Adrenal gland (tissue), 12 donors: ENCODE data around the gene APLF. TPM values are rescaled to one million over a fixed set of nuclear protein-coding genes. Genes with fewer than 3 reads are reported as not detected.
"Not testable (repeated sequence)": the region's sequence is repeated elsewhere in the genome, so short reads cannot be mapped to it uniquely, and the experiment has no call there.

Experiments used
- DNase-seq, 7 donors: peaks; one replicate each; pipeline ENCODE4 v3.0.0-alpha.2; 2019 to 2020
- H3K27ac ChIP-seq, 5 donors: fragments of 200-600 bp; sonication (generic) in 4 of 5; 1 replicate in 3 of 5; 2 replicates in 2 of 5; pipeline versions ENCODE4 v1.5.1 to v1.8.0; 2016 to 2020; ENCODE audit warnings: mild to moderate bottlenecking in 1 of 5
- H3K27me3 ChIP-seq: fragments of 200-600 bp; 2 replicates; pipeline ENCODE4 v1.8.0; 2021
- H3K36me3 ChIP-seq, 2 donors: fragments of 200-600 bp; replicated peaks in 1 of 2; 1 replicate in 1 of 2; 2 replicates in 1 of 2; pipeline versions ENCODE4 v1.5.1 to v1.8.0; 2018 to 2022
- H3K4me1 ChIP-seq, 2 donors: fragments of 200-600 bp; replicated peaks in 1 of 2; 1 replicate in 1 of 2; 2 replicates in 1 of 2; pipeline versions ENCODE4 v1.5.1 to v1.8.0; 2018 to 2021
- H3K4me3 ChIP-seq, 4 donors: fragments of 200-600 bp; sonication (generic) in 3 of 4; one replicate each; pipeline ENCODE4 v1.5.1; 2016 to 2018
- H3K9me3 ChIP-seq, 3 donors: fragments of 200-600 bp; sonication (generic) in 1 of 3; replicated peaks in 1 of 3; 1 replicate in 2 of 3; 2 replicates in 1 of 3; pipeline versions ENCODE4 v1.5.1 to v1.8.0; 2016 to 2021
- CTCF ChIP-seq, 6 experiments: fragments of 450-650 bp in 4 of 6; fragments of 200-600 bp in 2 of 6; sonication (generic) in 1 of 6; IDR thresholded peaks; 1 replicate in 5 of 6; 2 replicates in 1 of 6; pipeline versions ENCODE4 v1.5.1 to v1.8.0; 2016 to 2021; ENCODE audit warnings: antibody characterized with exemption in 6 of 6, mild to moderate bottlenecking in 2 of 6, moderate library complexity in 1 of 6
- POLR2A ChIP-seq, 2 donors: fragments of 450-650 bp; IDR thresholded peaks; one replicate each; pipeline ENCODE4 v1.6.1; 2017; ENCODE audit warnings: antibody characterized with exemption in 2 of 2, mild to moderate bottlenecking in 2 of 2, moderate library complexity in 1 of 2
- WGBS, 4 donors: extraction: QIAGEN DNeasy Blood & Tissue Kit in 2 of 4; methylation state at CpG; one replicate each; pipeline versions ENCODE4 v1.1.5 to v1.1.7; 2013 to 2017; 5-methylcytosine and 5-hydroxymethylcytosine counted together
- intact Hi-C, 2 donors: fragments of 100-400 bp; cut with DNase I; formaldehyde crosslinking; loops; one replicate each; pipeline versions ENCODE4 v1.14.1 to v1.15.0; 2022 to 2023
- polyA plus RNA-seq, 3 donors: library from polyadenylated mRNA; stranded (reverse); fragments of 200-250 nt in 2 of 3; fragments of 350-450 nt in 1 of 3; fragmentation: Illumina TruSeq in 1 of 3; extraction: RNeasy Lipid Tissue Mini Kit (QIAGEN cat#74804) in 1 of 3; gene quantifications; one replicate each; pipeline ENCODE4 v1.2.3, GENCODE V29; 2013 to 2014
- total RNA-seq, 9 donors: library from RNA; depleted of rRNA in 4 of 9; stranded (reverse); fragments of >200 nt in 4 of 9; fragments of 120-200 nt in 1 of 9; fragmentation: NEBNext Ultra II Directional in 1 of 9; extraction: Animal tissue kit (Norgen Biotek cat#: 25700) in 1 of 9; gene quantifications; one replicate each; pipeline versions ENCODE4 v1.1.0 to v1.2.4, GENCODE V29; 2013 to 2023
- donor health status: healthy with polysubstance abuse.
- donor health status: Bipolar disorder and iron deficiency.
- donor health status: DM: yes; HTN: yes; CAD: no.
- donor health status: DM: no; HTN: no; CAD: no.
- donor health status: DM: no; HTN: no; CAD: no.
- donor health status: DM: yes; HTN: yes; CAD: no.

The APLF gene
- total and polyA plus RNA-seq, 12 donors = 1.1 to 6.8 (median 3.6) TPM

GRCh38 chr2:68569604-68570003, 102.2 kb downstream of the APLF start:
- TF ChIP-seq CTCF (IDR thresholded peaks at IDR 0.05) (no peak), POLR2A (IDR thresholded peaks at IDR 0.05) (no peak)
- H3K4me3 ChIP-seq = no peak overlapping the region
- DNase-seq = no peak
- no peaks in the 10 kb centered on the region for H3K4me1 ChIP-seq
- no peaks in the 10 kb centered on the region for H3K36me3 ChIP-seq
- H3K27me3 ChIP-seq = no peaks in the 10 kb centered on the region
- 89 to 100% (median 97%) methylated on average over 1 of the region's 1 CpG for WGBS, 4 donors
- no peak overlapping the region for H3K27ac ChIP-seq
- intact Hi-C loops = no loop called here
- H3K9me3 ChIP-seq = no peaks in the 10 kb centered on the region

DNA sequence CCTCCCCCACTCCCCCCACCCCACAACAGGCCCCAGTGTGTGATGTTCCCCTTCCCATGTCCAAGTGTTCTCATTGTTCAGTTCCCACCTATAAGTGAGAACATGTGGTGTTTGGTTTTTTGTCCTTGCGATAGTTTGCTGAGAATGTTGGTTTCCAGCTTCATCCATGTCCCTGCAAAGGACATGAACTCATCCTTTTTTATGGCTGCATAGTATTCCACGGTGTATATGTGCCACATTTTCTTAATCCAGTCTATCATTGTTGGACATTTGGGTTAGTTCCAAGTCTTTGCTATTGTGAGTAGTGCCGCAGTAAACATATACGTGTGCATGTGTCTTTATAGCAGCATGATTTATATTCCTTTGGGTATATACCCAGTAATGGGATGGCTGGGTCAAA, 103.0 kb downstream of the APLF start:
- H3K4me3 ChIP-seq, H3K36me3 ChIP-seq, DNase-seq, H3K4me1 ChIP-seq, H3K27ac ChIP-seq, H3K27me3 ChIP-seq, intact Hi-C loops, H3K9me3 ChIP-seq: not testable (repeated sequence)
- WGBS, 4 donors = 87 to 100% (median 99%) methylated on average over 4 of the region's 4 CpGs

DNA sequence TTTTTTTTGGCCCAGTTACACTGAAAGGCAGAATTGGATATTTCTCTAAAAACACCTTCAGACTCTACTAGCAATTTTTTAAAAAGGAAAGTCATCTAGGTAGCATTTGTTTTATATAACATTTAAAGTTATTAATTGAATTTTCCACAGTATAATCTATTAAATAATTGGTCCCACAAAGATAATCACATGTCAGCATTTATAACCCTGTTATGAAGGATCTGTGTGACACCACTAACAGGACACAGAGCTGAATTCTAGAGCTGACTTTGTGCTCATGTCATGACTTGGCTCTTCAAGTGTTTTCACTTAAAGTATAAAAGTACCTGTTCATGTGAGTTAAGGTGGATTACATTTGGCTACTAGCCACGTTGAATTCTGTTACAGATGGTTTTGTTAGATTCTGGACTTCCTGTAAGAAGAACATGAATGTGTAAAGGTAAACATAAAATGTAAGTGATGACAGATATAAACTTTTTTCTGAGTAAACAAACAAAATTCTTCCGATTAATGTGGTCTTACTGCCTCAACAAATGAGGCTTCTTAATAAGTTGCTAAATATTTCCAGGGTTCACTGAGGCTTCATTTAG, 106.9 kb downstream of the APLF start:
- intact Hi-C loops = no loop called here
- Histone ChIP-seq H3K27ac (no peak overlapping the region), H3K9me3 (no peaks in the 10 kb centered on the region), H3K27me3 (no peaks in the 10 kb centered on the region), H3K4me3 (no peak overlapping the region), H3K4me1 (no peaks in the 10 kb centered on the region), H3K36me3 (no peaks in the 10 kb centered on the region)
- TF ChIP-seq POLR2A (IDR thresholded peaks at IDR 0.05) = no peak
- TF ChIP-seq CTCF (IDR thresholded peaks at IDR 0.05) = no peak
- WGBS, 4 donors = 72 to 81% (median 77%) methylated on average over 2 of the region's 2 CpGs
- DNase-seq = no peak

DNA sequence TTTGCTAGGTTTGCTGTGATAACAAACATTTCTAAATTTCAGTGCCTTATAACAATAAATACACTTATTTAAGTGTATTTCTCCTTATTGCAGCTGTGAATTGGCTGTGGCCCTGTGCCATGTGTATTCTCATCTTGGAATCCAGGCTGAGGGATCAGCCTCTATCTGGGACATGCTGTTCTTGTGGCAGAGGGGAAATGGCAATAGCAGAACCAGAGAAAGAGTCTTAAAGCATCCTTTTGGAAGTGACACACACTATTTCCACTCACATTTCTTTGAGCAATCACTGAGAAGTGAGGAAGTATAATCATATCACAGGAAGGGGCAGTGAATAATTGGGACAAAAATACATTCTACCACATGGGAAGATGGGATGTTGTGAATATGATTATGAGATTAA, 109.8 kb downstream of the APLF start:
- H3K4me3 ChIP-seq = no peak overlapping the region
- TF ChIP-seq POLR2A (IDR thresholded peaks at IDR 0.05) (no peak), CTCF (IDR thresholded peaks at IDR 0.05) (no peak)
- no peaks in the 10 kb centered on the region for H3K36me3 ChIP-seq
- H3K9me3 ChIP-seq = no peaks in the 10 kb centered on the region
- no peaks in the 10 kb centered on the region for H3K27me3 ChIP-seq
- intact Hi-C loops = no loop called here
- H3K27ac ChIP-seq = no peak overlapping the region
- H3K4me1 ChIP-seq = no peaks in the 10 kb centered on the region
- DNase-seq = no peak

GRCh38 chr2:68579689-68580088, 112.3 kb downstream of the APLF start:
- no peaks in the 10 kb centered on the region for H3K4me1 ChIP-seq
- 94 to 96% (median 95%) methylated on average over 3 of the region's 3 CpGs for WGBS, 4 donors
- no peaks in the 10 kb centered on the region for H3K27me3 ChIP-seq
- H3K36me3 ChIP-seq = no peaks in the 10 kb centered on the region
- H3K9me3 ChIP-seq = no peaks in the 10 kb centered on the region
- no peak overlapping the region for H3K4me3 ChIP-seq
- DNase-seq = no peak
- H3K27ac ChIP-seq = no peak overlapping the region
- intact Hi-C loops = no loop called here
- TF ChIP-seq CTCF (IDR thresholded peaks at IDR 0.05) (no peak), POLR2A (IDR thresholded peaks at IDR 0.05) (no peak)
